Activated CD4-positive, alpha-beta T cell treated with anti-CD3 and anti-CD28 coated beads, Interleukin-2, amount 10 ng/mL, durations not matched to agents 24 days and 14 days (primary cell): ENCODE results near the gene USH2A. TPM values are rescaled to one million over a fixed set of nuclear protein-coding genes. Genes with fewer than 3 reads are reported as not detected.

Experiments used
- DNase-seq: peaks from one replicate; pipeline ENCODE4 v3.0.0; 2022
- H3K27ac Mint-ChIP-seq: one replicate; pipeline ENCODE4 v1.8.0; 2022; ENCODE audit warnings: mild to moderate bottlenecking, mixed read lengths
- H3K27me3 Mint-ChIP-seq: one replicate; pipeline ENCODE4 v1.8.0; 2022; ENCODE audit warnings: mixed read lengths
- H3K36me3 Mint-ChIP-seq: one replicate; pipeline ENCODE4 v1.8.0; 2022; ENCODE audit warnings: low read depth, mild to moderate bottlenecking, mixed read lengths
- H3K4me1 Mint-ChIP-seq: one replicate; pipeline ENCODE4 v1.8.0; 2021; ENCODE audit warnings: mixed read lengths
- H3K4me3 Mint-ChIP-seq: one replicate; pipeline ENCODE4 v1.8.0; 2022; ENCODE audit warnings: mild to moderate bottlenecking, moderate library complexity, mixed read lengths
- H3K9me3 Mint-ChIP-seq: one replicate; pipeline ENCODE4 v1.8.0; 2021; ENCODE audit warnings: mixed read lengths
- intact Hi-C: fragments of 100-400 bp; cut with micrococcal nuclease; formaldehyde crosslinking; loops from one replicate; pipeline ENCODE4 v1.15.1; 2023
- total RNA-seq: library from RNA; stranded (reverse); gene quantifications from 2 replicates; pipeline ENCODE4 v1.2.3, GENCODE V29; 2022

Gene USH2A
- total RNA-seq, 1 donor from 2014 or later, result not detected

- DNase-seq, result no peak
- Mint-ChIP-seq H3K4me1 (no peaks in the 10 kb centered on the region), H3K27ac (no peak overlapping the region), H3K27me3 (no peaks in the 10 kb centered on the region), H3K9me3 (no peaks in the 10 kb centered on the region), H3K4me3 (no peak overlapping the region), H3K36me3 (no peaks in the 10 kb centered on the region)
- intact Hi-C loops, result no loop called here
Observed at GRCh38 chr1:215983680-215984079, 439.6 kb downstream of the USH2A start.

GRCh38 chr1:215971793-215972441, 451.3 kb downstream of the USH2A start:
- no peaks in the 10 kb centered on the region for H3K9me3 Mint-ChIP-seq
- no peaks in the 10 kb centered on the region for H3K27me3 Mint-ChIP-seq
- no peaks in the 10 kb centered on the region for H3K4me1 Mint-ChIP-seq
- no peak overlapping the region for H3K4me3 Mint-ChIP-seq
- no peaks in the 10 kb centered on the region for H3K36me3 Mint-ChIP-seq
- H3K27ac Mint-ChIP-seq, result no peak overlapping the region
- DNase-seq, result no peak
- intact Hi-C loops, result no loop called here

DNA sequence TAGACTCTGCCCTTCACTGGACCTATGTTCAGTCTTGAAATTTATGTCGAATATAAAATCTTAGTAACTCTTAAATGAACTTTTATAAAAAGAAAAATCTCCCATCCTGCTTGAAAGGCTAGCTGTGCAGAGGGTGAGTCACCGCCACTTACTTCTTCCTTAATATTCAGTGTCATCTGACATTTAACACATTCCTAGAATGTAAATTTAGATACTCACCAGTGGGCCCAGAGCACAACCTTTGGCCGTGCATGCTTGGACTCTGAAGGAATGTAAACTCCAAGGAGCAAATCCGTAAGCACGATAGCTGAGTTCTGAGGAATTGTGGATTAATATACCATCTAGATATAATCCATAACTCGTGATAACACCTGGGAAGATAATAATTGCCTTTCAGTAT, 452.8 kb downstream of the USH2A start:
- intact Hi-C loops, result no loop called here
- H3K4me1 Mint-ChIP-seq, result no peaks in the 10 kb centered on the region
- no peaks in the 10 kb centered on the region for H3K27me3 Mint-ChIP-seq
- no peaks in the 10 kb centered on the region for H3K36me3 Mint-ChIP-seq
- no peaks in the 10 kb centered on the region for H3K9me3 Mint-ChIP-seq
- H3K4me3 Mint-ChIP-seq, result no peak overlapping the region
- H3K27ac Mint-ChIP-seq, result no peak overlapping the region
- DNase-seq, result no peak

DNA sequence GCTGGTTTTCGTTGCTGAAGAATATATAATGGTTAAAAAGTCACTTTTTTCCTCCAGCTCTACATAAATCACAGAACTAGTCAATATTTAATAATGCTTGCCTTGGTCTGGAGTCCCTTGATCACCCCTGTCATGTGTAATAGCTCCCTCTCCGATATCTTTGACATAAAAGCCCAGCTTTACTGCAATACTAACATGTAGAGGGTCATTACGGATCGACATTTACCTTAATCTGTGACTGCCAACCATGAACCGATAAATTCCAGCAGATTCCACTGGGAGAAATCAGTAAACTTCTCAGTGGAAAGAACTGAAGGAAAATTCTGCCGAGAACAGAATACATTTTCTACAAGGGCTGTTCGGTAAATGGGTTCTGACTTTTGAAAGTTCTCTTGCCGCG, 459.6 kb downstream of the USH2A start:
- no peaks in the 10 kb centered on the region for H3K9me3 Mint-ChIP-seq
- H3K36me3 Mint-ChIP-seq, result no peaks in the 10 kb centered on the region
- H3K4me1 Mint-ChIP-seq, result no peaks in the 10 kb centered on the region
- no peak for DNase-seq
- H3K27me3 Mint-ChIP-seq, result no peaks in the 10 kb centered on the region
- intact Hi-C loops, result no loop called here
- no peak overlapping the region for H3K27ac Mint-ChIP-seq
- no peak overlapping the region for H3K4me3 Mint-ChIP-seq

DNA sequence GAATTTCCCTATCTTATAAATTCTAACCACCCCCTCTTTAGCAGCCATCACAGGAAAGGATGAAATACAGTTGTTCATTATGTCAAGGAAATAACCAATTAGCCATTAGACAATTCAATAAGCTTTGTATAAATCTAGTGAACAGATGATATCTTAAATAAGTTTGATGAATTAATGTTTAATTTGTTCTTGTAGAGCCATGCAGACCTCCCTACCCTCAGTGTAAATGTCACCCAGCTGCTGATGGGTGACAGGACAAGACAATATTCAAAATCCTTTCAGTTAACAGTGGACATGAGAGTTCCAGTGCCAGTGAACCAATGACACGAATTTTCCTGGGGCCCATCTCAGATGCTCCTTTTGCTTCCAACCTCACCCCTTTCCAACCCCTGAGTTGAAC, 460.2 kb downstream of the USH2A start:
- no peak overlapping the region for H3K4me3 Mint-ChIP-seq
- no peak for DNase-seq
- H3K27ac Mint-ChIP-seq, result no peak overlapping the region
- H3K4me1 Mint-ChIP-seq, result no peaks in the 10 kb centered on the region
- H3K27me3 Mint-ChIP-seq, result no peaks in the 10 kb centered on the region
- intact Hi-C loops, result no loop called here
- no peaks in the 10 kb centered on the region for H3K9me3 Mint-ChIP-seq
- no peaks in the 10 kb centered on the region for H3K36me3 Mint-ChIP-seq

DNA sequence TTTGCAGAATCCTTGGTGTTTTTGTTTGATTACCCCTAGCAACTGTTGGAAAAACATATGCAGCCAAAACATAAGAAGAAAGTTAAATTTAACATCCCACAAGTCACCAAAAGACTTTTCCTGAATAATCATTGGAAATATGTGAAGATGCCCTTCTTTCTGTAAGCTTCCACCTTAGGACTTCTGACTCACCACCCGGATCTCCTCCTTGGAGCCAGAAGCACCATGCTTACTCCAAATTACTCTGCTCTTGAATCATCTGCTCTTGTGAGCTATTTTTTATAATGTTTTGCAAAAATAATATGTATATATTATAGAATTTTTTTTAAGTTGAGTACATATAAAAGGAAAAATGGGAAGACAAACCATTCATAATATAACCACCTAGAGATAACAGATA, 464.4 kb downstream of the USH2A start:
- H3K4me1 Mint-ChIP-seq, result no peaks in the 10 kb centered on the region
- no peaks in the 10 kb centered on the region for H3K27me3 Mint-ChIP-seq
- no peak overlapping the region for H3K4me3 Mint-ChIP-seq
- no peak overlapping the region for H3K27ac Mint-ChIP-seq
- intact Hi-C loops, result no loop called here
- no peaks in the 10 kb centered on the region for H3K36me3 Mint-ChIP-seq
- H3K9me3 Mint-ChIP-seq, result no peaks in the 10 kb centered on the region
- DNase-seq, result no peak

DNA sequence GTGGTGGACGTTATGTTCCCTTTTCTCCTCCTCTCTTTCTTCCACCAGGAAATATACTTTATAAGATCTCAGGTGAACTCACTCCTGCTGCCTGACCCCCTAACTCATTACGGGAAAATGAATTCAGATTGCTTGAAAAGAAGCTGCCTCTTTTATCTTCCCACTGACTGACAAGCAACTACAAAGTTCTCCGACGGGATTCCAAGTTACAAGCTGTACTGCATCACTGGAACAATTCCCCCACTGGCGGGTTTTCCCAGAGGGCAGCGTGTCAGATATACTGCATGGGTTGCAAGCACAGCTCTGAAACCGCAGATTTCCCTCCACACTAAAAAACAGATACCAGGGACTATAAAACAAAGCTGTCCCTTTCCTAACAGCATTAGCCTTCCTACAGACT, 465.6 kb downstream of the USH2A start:
- Mint-ChIP-seq H3K4me1 (no peaks in the 10 kb centered on the region), H3K27me3 (no peaks in the 10 kb centered on the region)
- intact Hi-C loops, result no loop called here

GRCh38 chr1:215932558-215932957, 490.7 kb downstream of the USH2A start:
- Mint-ChIP-seq H3K9me3 (no peaks in the 10 kb centered on the region), H3K36me3 (no peaks in the 10 kb centered on the region), H3K4me3 (no peak overlapping the region), H3K27me3 (no peaks in the 10 kb centered on the region), H3K4me1 (no peaks in the 10 kb centered on the region), H3K27ac (no peak overlapping the region)
- no peak for DNase-seq
- intact Hi-C loops, result no loop called here

More for the DNA sequence above, 465.6 kb downstream of the USH2A start:
- H3K9me3 Mint-ChIP-seq, result no peaks in the 10 kb centered on the region
- H3K27ac Mint-ChIP-seq, result no peak overlapping the region
- no peak overlapping the region for H3K4me3 Mint-ChIP-seq
- no peaks in the 10 kb centered on the region for H3K36me3 Mint-ChIP-seq
- no peak for DNase-seq

DNA sequence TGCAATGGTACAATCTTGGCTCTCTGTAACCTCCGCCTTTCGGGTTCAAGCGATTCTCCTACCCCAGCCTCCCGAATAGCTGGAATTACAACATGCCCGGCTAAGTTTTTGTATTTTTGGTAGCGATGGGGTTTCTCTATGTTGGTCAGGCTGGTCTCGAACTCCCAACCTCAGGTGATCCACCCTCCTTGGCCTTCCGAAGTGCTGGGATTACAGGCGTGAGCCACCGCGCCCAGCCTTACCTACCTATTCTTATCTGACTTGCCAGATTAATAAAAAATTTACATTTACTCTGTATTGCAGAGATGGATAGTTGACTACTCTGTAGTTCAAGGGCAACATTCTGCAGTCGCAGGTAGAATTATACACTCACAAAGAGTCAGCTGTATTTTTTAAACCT, 496.6 kb downstream of the USH2A start:
- no peak for DNase-seq
- H3K27ac Mint-ChIP-seq, result no peak overlapping the region
- H3K36me3 Mint-ChIP-seq, result no peaks in the 10 kb centered on the region
- intact Hi-C loops, result no loop called here
- no peaks in the 10 kb centered on the region for H3K4me1 Mint-ChIP-seq
- no peaks in the 10 kb centered on the region for H3K27me3 Mint-ChIP-seq
- no peak overlapping the region for H3K4me3 Mint-ChIP-seq
- no peaks in the 10 kb centered on the region for H3K9me3 Mint-ChIP-seq

GRCh38 chr1:215923129-215923824, 500.0 kb downstream of the USH2A start:
- H3K27ac Mint-ChIP-seq, result no peak overlapping the region
- H3K27me3 Mint-ChIP-seq, result no peaks in the 10 kb centered on the region
- H3K36me3 Mint-ChIP-seq, result no peaks in the 10 kb centered on the region
- DNase-seq, result no peak
- no peak overlapping the region for H3K4me3 Mint-ChIP-seq
- intact Hi-C loops, result no loop called here
- H3K4me1 Mint-ChIP-seq, result no peaks in the 10 kb centered on the region
- no peaks in the 10 kb centered on the region for H3K9me3 Mint-ChIP-seq

- no peak overlapping the region for H3K27ac Mint-ChIP-seq
- H3K27me3 Mint-ChIP-seq, result no peaks in the 10 kb centered on the region
- H3K4me3 Mint-ChIP-seq, result no peak overlapping the region
- H3K36me3 Mint-ChIP-seq, result no peaks in the 10 kb centered on the region
- no peaks in the 10 kb centered on the region for H3K9me3 Mint-ChIP-seq
- intact Hi-C loops, result no loop called here
- H3K4me1 Mint-ChIP-seq, result no peaks in the 10 kb centered on the region
- DNase-seq, result no peak
Observed at GRCh38 chr1:215911406-215911968, 511.8 kb downstream of the USH2A start.

- no peak for DNase-seq
- no peaks in the 10 kb centered on the region for H3K27me3 Mint-ChIP-seq
- H3K4me1 Mint-ChIP-seq, result no peaks in the 10 kb centered on the region
- H3K9me3 Mint-ChIP-seq, result no peaks in the 10 kb centered on the region
- no peak overlapping the region for H3K4me3 Mint-ChIP-seq
- intact Hi-C loops, result no loop called here
- no peak overlapping the region for H3K27ac Mint-ChIP-seq
- no peaks in the 10 kb centered on the region for H3K36me3 Mint-ChIP-seq
Observed at GRCh38 chr1:215905493-215906115, 517.6 kb downstream of the USH2A start.

DNA sequence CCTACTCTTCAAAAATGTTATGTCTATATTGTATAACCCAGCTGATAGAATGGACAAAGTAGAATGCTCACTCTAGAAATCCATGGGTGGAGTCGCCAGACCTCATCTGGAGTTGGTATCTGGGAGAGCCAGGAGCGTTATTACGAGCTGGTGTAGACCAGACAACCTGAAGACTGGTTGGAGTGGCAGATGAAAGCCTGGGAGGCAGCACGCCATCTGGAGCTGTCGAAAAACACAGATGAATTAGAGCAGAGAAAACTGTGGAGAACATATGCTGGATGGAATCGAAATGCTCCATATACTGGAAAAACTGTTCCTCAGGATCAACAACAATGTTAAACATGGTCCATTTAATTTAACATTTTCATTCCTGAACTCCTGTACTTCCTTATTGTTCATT, 522.6 kb downstream of the USH2A start:
- Mint-ChIP-seq H3K4me1 (no peaks in the 10 kb centered on the region), H3K9me3 (no peaks in the 10 kb centered on the region), H3K27ac (no peak overlapping the region), H3K27me3 (no peaks in the 10 kb centered on the region), H3K4me3 (no peak overlapping the region), H3K36me3 (no peaks in the 10 kb centered on the region)
- no peak for DNase-seq
- intact Hi-C loops, result no loop called here

GRCh38 chr1:215899901-215900300, 523.3 kb downstream of the USH2A start:
- Mint-ChIP-seq H3K9me3 (no peaks in the 10 kb centered on the region), H3K36me3 (no peaks in the 10 kb centered on the region), H3K27me3 (no peaks in the 10 kb centered on the region), H3K4me1 (no peaks in the 10 kb centered on the region), H3K4me3 (no peak overlapping the region), H3K27ac (no peak overlapping the region)
- DNase-seq, result no peak
- intact Hi-C loops, result no loop called here
